ENCODE results near the gene SIPA1L3. TPM values are rescaled to one million over a fixed set of nuclear protein-coding genes. Genes with fewer than 3 reads are reported as not detected.

The SIPA1L3 gene
- total RNA-seq, 4 donors from 2014 or later, result 4.1 to 18.7 (median 6.1) TPM

- Histone ChIP-seq H3K9me3 (no peaks in the 10 kb centered on the region), H3K4me1 (peaks cover 8 to 13% of the 10 kb centered on the region in 2 donors), H3K27me3 (no peaks in the 10 kb centered on the region), H3K36me3 (no peaks in the 10 kb centered on the region), H3K4me3 (no peak overlapping the region), H3K27ac (no peak overlapping the region)
- DNase-seq (no peak), ATAC-seq (no peak)
- intact Hi-C loops (cut with DNase I; ENCODE audit: low total_unique reads), result no loop called here
- TF ChIP-seq POLR2A (IDR thresholded peaks at IDR 0.05) (no peak), CTCF (IDR thresholded peaks at IDR 0.05 in 4 of 5, conservative IDR thresholded peaks at IDR 0.05 in 1 of 5) (no peak)
- in situ Hi-C loops (cut with MboI; ENCODE audit: low sequenced_read_pairs in 4 of 4), result no loop called here
Measured at GRCh38 chr19:37975596-37976515, 68.8 kb downstream of the SIPA1L3 start.

GRCh38 chr19:37977391-37977790, 70.4 kb downstream of the SIPA1L3 start:
- Histone ChIP-seq H3K27ac (no peak overlapping the region), H3K9me3 (no peaks in the 10 kb centered on the region), H3K27me3 (no peaks in the 10 kb centered on the region), H3K4me1 (peaks cover 12 to 17% of the 10 kb centered on the region in 2 donors), H3K36me3 (no peaks in the 10 kb centered on the region), H3K4me3 (no peak overlapping the region)
- ATAC-seq (no peak), DNase-seq (no peak)
- TF ChIP-seq CTCF (IDR thresholded peaks at IDR 0.05 in 4 of 5, conservative IDR thresholded peaks at IDR 0.05 in 1 of 5) (no peak), POLR2A (IDR thresholded peaks at IDR 0.05) (no peak)
- in situ Hi-C loops (cut with MboI; ENCODE audit: low sequenced_read_pairs in 4 of 4), result no loop called here
- intact Hi-C loops (cut with DNase I; ENCODE audit: low total_unique reads), result no loop called here

- Histone ChIP-seq H3K4me3 (no peak overlapping the region), H3K9me3 (no peaks in the 10 kb centered on the region), H3K36me3 (no peaks in the 10 kb centered on the region), H3K27ac (no peak overlapping the region), H3K27me3 (no peaks in the 10 kb centered on the region), H3K4me1 (peaks cover 12 to 17% of the 10 kb centered on the region in 2 donors)
- TF ChIP-seq CTCF (IDR thresholded peaks at IDR 0.05 in 4 of 5, conservative IDR thresholded peaks at IDR 0.05 in 1 of 5), result no peak
- TF ChIP-seq POLR2A (IDR thresholded peaks at IDR 0.05), result no peak
- DNase-seq (no peak), ATAC-seq (no peak)
- in situ Hi-C loops (cut with MboI; ENCODE audit: low sequenced_read_pairs in 4 of 4), result no loop called here
- intact Hi-C loops (cut with DNase I; ENCODE audit: low total_unique reads), result no loop called here
Measured at GRCh38 chr19:37977992-37978391, 71.0 kb downstream of the SIPA1L3 start.

- intact Hi-C loops (cut with DNase I; ENCODE audit: low total_unique reads), result no loop called here
- Histone ChIP-seq H3K36me3 (no peaks in the 10 kb centered on the region), H3K27me3 (no peaks in the 10 kb centered on the region), H3K4me1 (peaks cover 12 to 17% of the 10 kb centered on the region in 2 donors), H3K27ac (no peak overlapping the region), H3K4me3 (no peak overlapping the region), H3K9me3 (no peaks in the 10 kb centered on the region)
- DNase-seq (no peak), ATAC-seq (no peak)
- in situ Hi-C loops (cut with MboI; ENCODE audit: low sequenced_read_pairs in 4 of 4), result no loop called here
- no peak for TF ChIP-seq POLR2A (IDR thresholded peaks at IDR 0.05)
- no peak for TF ChIP-seq CTCF (IDR thresholded peaks at IDR 0.05 in 4 of 5, conservative IDR thresholded peaks at IDR 0.05 in 1 of 5)
Measured at GRCh38 chr19:37979547-37980082, 72.6 kb downstream of the SIPA1L3 start.
